HepG2 (cell line): Measurements from ENCODE around the gene NPHS1. TPM values are rescaled to one million over a fixed set of nuclear protein-coding genes. Genes with fewer than 3 reads are reported as not detected.

ENCODE experiments used
- FOXM1 ChIP-seq: sonication (generic); formaldehyde crosslinking; IDR thresholded peaks from 2 replicates; pipeline ENCODE4 v1.5.0; 2020; ENCODE audit warnings: missing genetic modification reagents
- HCFC1 ChIP-seq: fragments of 150-350 bp; IDR thresholded peaks from 2 replicates; pipeline ENCODE4 v1.6.1; 2014; ENCODE audit warnings: low read depth, low read length
- HNF4G ChIP-seq, 2 experiments: sonication (generic) in 1 of 2; formaldehyde crosslinking in 1 of 2; IDR thresholded peaks; 2 replicates each; pipeline versions ENCODE4 v1.4.0 to v1.6.1; 2011 to 2020; ENCODE audit warnings: borderline replicate concordance in 2 of 2, low read depth in 2 of 2, mild to moderate bottlenecking in 2 of 2, low read length in 1 of 2, missing genetic modification reagents in 1 of 2, moderate library complexity in 1 of 2
- HNRNPLL ChIP-seq: fragments of 200-400 bp; formaldehyde crosslinking; IDR thresholded peaks from 2 replicates; pipeline ENCODE4 v1.6.1; 2017; ENCODE audit warnings: mild to moderate bottlenecking, low read depth, low read length; ENCODE audit not compliant: poor library complexity, severe bottlenecking
- MYC ChIP-seq: sonication (generic); formaldehyde crosslinking; IDR thresholded peaks from 2 replicates; pipeline ENCODE4 v1.9.0; 2021; ENCODE audit warnings: missing genetic modification reagents, borderline replicate concordance
- NCOA5 ChIP-seq: sonication (generic); formaldehyde crosslinking; IDR thresholded peaks from 2 replicates; pipeline ENCODE4 v1.4.0; 2020; ENCODE audit warnings: missing genetic modification reagents
- NFE2L1 ChIP-seq: sonication (generic); formaldehyde crosslinking; IDR thresholded peaks from 2 replicates; pipeline ENCODE4 v1.4.0; 2020; ENCODE audit warnings: missing genetic modification reagents, mild to moderate bottlenecking, borderline replicate concordance
- PHF8 ChIP-seq: sonication (generic); formaldehyde crosslinking; IDR thresholded peaks from 2 replicates; pipeline ENCODE4 v1.5.0; 2020; ENCODE audit warnings: missing genetic modification reagents
- SALL1 ChIP-seq: sonication (generic); formaldehyde crosslinking; IDR thresholded peaks from 2 replicates; pipeline ENCODE4 v1.8.0; 2022; ENCODE audit warnings: mild to moderate bottlenecking, missing genetic modification reagents
- SIN3B ChIP-seq: fragments of 150-350 bp; IDR thresholded peaks from 2 replicates; pipeline ENCODE4 v1.6.1; 2014; ENCODE audit warnings: low read length
- TCF7 ChIP-seq: sonication (generic); IDR thresholded peaks from 2 replicates; pipeline ENCODE4 v1.6.1; 2016; ENCODE audit warnings: antibody characterized with exemption, low read depth
- TRAFD1 ChIP-seq: sonication (generic); formaldehyde crosslinking; IDR thresholded peaks from 2 replicates; pipeline ENCODE4 v1.5.1; 2020; ENCODE audit warnings: missing genetic modification reagents, mild to moderate bottlenecking, borderline replicate concordance
- ZC3H4 ChIP-seq: sonication (generic); formaldehyde crosslinking; IDR thresholded peaks from 2 replicates; pipeline ENCODE4 v1.4.0; 2020; ENCODE audit warnings: missing genetic modification reagents, borderline replicate concordance
- ZFP90 ChIP-seq: sonication (generic); formaldehyde crosslinking; IDR thresholded peaks from 2 replicates; pipeline ENCODE4 v1.8.0; 2022; ENCODE audit warnings: missing genetic modification reagents, mild to moderate bottlenecking, inconsistent platforms, borderline replicate concordance
- ZFYVE20 ChIP-seq: sonication (generic); formaldehyde crosslinking; IDR thresholded peaks from 2 replicates; pipeline ENCODE4 v1.8.0; 2023; ENCODE audit warnings: low read depth, mild to moderate bottlenecking, moderate library complexity, missing genetic modification reagents, borderline replicate concordance
- ZKSCAN5 ChIP-seq: sonication (generic); formaldehyde crosslinking; IDR thresholded peaks from 2 replicates; pipeline ENCODE4 v1.5.1; 2020; ENCODE audit warnings: mild to moderate bottlenecking, missing genetic modification reagents
- ZNF280B ChIP-seq: sonication (generic); formaldehyde crosslinking; IDR thresholded peaks from 2 replicates; pipeline ENCODE4 v1.5.0; 2020; ENCODE audit warnings: missing genetic modification reagents, mild to moderate bottlenecking, borderline replicate concordance
- ZNF460 ChIP-seq: sonication (generic); formaldehyde crosslinking; IDR thresholded peaks from 2 replicates; pipeline ENCODE4 v1.5.1; 2020; ENCODE audit warnings: missing genetic modification reagents, mild to moderate bottlenecking, borderline replicate concordance
- ZNF772 ChIP-seq: sonication (generic); formaldehyde crosslinking; IDR thresholded peaks from 2 replicates; pipeline ENCODE4 v1.5.0; 2020; ENCODE audit warnings: mild to moderate bottlenecking, missing genetic modification reagents
- ZNF800 ChIP-seq: sonication (generic); formaldehyde crosslinking; IDR thresholded peaks from 2 replicates; pipeline ENCODE4 v1.4.0; 2020; ENCODE audit warnings: missing genetic modification reagents
- ZNF841 ChIP-seq: sonication (generic); formaldehyde crosslinking; IDR thresholded peaks from 2 replicates; pipeline ENCODE4 v1.8.1; 2023; ENCODE audit warnings: missing genetic modification reagents, borderline replicate concordance
- ZSCAN30 ChIP-seq: sonication (generic); formaldehyde crosslinking; IDR thresholded peaks from 2 replicates; pipeline ENCODE4 v1.5.0; 2020; ENCODE audit warnings: mild to moderate bottlenecking, missing genetic modification reagents
- polyA plus RNA-seq, 8 experiments: library from polyadenylated mRNA; depleted of rRNA in 3 of 8; stranded (reverse) in 7 of 8; unstranded in 1 of 8; fragments of >200 nt; fragmentation: Illumina TruSeq in 4 of 8; extraction: Trizol in 4 of 8; gene quantifications; 2 replicates each; pipeline versions ENCODE4 v1.2.1 to v1.2.3, GENCODE V29; 2011 to 2016; ENCODE audit warnings: low read depth in 4 of 8, missing spikeins in 1 of 8, mixed read lengths in 1 of 8; ENCODE audit not compliant: insufficient read depth in 1 of 8
- total RNA-seq, 5 experiments: library from RNA; depleted of rRNA; stranded (reverse); fragments of >200 nt; fragmentation: Illumina TruSeq; extraction: Trizol; gene quantifications; 2 replicates each; pipeline ENCODE4 v1.2.3, GENCODE V29; 2016; ENCODE audit warnings: low read depth in 1 of 5

The NPHS1 gene
- total and polyA plus RNA-seq, 2 of the 13 experiments (the other 11 are each of a cell fraction or from before 2014, with no cell fraction given), result not detected

GRCh38 chr19:35860818-35861639 is 8.7 kb upstream of the NPHS1 start (continued):
- TF ChIP-seq MYC (no peak; the same call in 1 of the 2 replicates), ZNF460 (CRISPR knock-in tag) (no peak), HNF4G (IDR thresholded peaks at IDR 0.05; ENCODE audit: borderline replicate concordance, low read depth, low read length) (peak; percentile 22; the same call in 1 of the 2 replicates), HNF4G (CRISPR knock-in tag; IDR thresholded peaks at IDR 0.05; ENCODE audit: borderline replicate concordance, low read depth) (no peak), NFE2L1 (CRISPR knock-in tag) (no peak), NCOA5 (CRISPR knock-in tag) (no peak), ZNF841 (CRISPR knock-in tag) (no peak), HCFC1 (no peak), SIN3B (no peak), ZC3H4 (no peak), SALL1 (CRISPR knock-in tag) (no peak), ZNF800 (CRISPR knock-in tag) (peak; percentile 75), ZKSCAN5 (CRISPR knock-in tag) (no peak), TCF7 (no peak), ZSCAN30 (no peak), ZFP90 (no peak), ZNF772 (CRISPR knock-in tag) (no peak), FOXM1 (CRISPR knock-in tag) (no peak), ZFYVE20 (CRISPR knock-in tag) (no peak), TRAFD1 (CRISPR knock-in tag) (no peak), HNRNPLL (peak; percentile 62), PHF8 (CRISPR knock-in tag) (no peak), ZNF280B (CRISPR knock-in tag) (0 out of 2 replicates have a peak, but pooled peaks have one; percentile 28)
